Lower leg skin (tissue), 3 donors: ENCODE measurements around the gene AP3S1.

Source experiments
- POLR2A ChIP-seq, 2 donors: fragments of 450-650 bp; IDR thresholded peaks; one replicate each; pipeline ENCODE4 v1.6.1; 2016 to 2017; ENCODE audit warnings: antibody characterized with exemption in 2 of 2, mild to moderate bottlenecking in 1 of 2, moderate library complexity in 1 of 2
- TF ChIP-seq, protein P1 (sequence below), 3 donors: fragments of 450-650 bp; IDR thresholded peaks; one replicate each; pipeline ENCODE4 v1.5.1; 2016; ENCODE audit warnings: antibody characterized with exemption in 3 of 3, mild to moderate bottlenecking in 3 of 3, moderate library complexity in 2 of 3

GRCh38 chr5:115962565-115963402 is 121.0 kb downstream of the AP3S1 start:
- TF ChIP-seq, protein P1, sequence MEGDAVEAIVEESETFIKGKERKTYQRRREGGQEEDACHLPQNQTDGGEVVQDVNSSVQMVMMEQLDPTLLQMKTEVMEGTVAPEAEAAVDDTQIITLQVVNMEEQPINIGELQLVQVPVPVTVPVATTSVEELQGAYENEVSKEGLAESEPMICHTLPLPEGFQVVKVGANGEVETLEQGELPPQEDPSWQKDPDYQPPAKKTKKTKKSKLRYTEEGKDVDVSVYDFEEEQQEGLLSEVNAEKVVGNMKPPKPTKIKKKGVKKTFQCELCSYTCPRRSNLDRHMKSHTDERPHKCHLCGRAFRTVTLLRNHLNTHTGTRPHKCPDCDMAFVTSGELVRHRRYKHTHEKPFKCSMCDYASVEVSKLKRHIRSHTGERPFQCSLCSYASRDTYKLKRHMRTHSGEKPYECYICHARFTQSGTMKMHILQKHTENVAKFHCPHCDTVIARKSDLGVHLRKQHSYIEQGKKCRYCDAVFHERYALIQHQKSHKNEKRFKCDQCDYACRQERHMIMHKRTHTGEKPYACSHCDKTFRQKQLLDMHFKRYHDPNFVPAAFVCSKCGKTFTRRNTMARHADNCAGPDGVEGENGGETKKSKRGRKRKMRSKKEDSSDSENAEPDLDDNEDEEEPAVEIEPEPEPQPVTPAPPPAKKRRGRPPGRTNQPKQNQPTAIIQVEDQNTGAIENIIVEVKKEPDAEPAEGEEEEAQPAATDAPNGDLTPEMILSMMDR (IDR thresholded peaks at IDR 0.05), result no peak
- no peak for TF ChIP-seq POLR2A (IDR thresholded peaks at IDR 0.05)
